ENCODE results near the gene PNN. TPM values are rescaled to one million over a fixed set of nuclear protein-coding genes. Genes with fewer than 3 reads are reported as not detected.
A peak's percentile ranks its signal among the peaks of the same experiment; 100 is the strongest.

The PNN gene
- total and polyA plus RNA-seq, 10 of the 15 experiments (the other 5 are each of a cell fraction or from before 2014, with no cell fraction given): 44.2 to 166 (median 91.0) TPM

GRCh38 chr14:39180553-39180952 is 5.5 kb downstream of the PNN start (continued):
- TF ChIP-seq HDGF (IDR thresholded peaks at IDR 0.05) (peak; percentile 46; the same call in 1 of the 2 replicates), MXI1 (IDR thresholded peaks at IDR 0.05; ENCODE audit: low read depth, low read length) (no peak), IRF5 (IDR thresholded peaks at IDR 0.05; ENCODE audit: borderline replicate concordance) (peak; percentile 15; the same call in 1 of the 2 replicates)

- ATAC-seq: peak; percentile 32
- H4K20me1 ChIP-seq (ENCODE audit: control insufficient read depth, insufficient read depth): no peaks in the 10 kb centered on the region
- POLR2A ChIA-PET: interaction anchor here (0.6 kb wide), 1 partner anchor 11 kb away, joined by 3 read pairs; the partner anchor contains the start of gene TRAPPC6B
These were observed 6.1 kb downstream of the PNN start for GRCh38 chr14:39181026-39181692.

More at GRCh38 chr14:39181026-39181692, 6.1 kb downstream of the PNN start:
- Histone ChIP-seq H3K36me3 (ENCODE audit: control insufficient read depth in 2 of 2, insufficient read depth in 2 of 2, low read length in 1 of 2) (peaks cover 13 to 48% of the 10 kb centered on the region in 2 experiments), H3K9me3 (replicated peaks; ENCODE audit: control insufficient read depth, insufficient read depth, low read length) (no peaks in the 10 kb centered on the region), H3K4me2 (ENCODE audit: control insufficient read depth, insufficient read depth) (no peak overlapping the region), H3K79me2 (ENCODE audit: control insufficient read depth, insufficient read depth, low read length) (peaks cover 24% of the 10 kb centered on the region), H3K27ac (ENCODE audit: control insufficient read depth, insufficient read depth) (no peak overlapping the region), H3K4me1 (ENCODE audit: control insufficient read depth, insufficient read depth, low read length) (no peaks in the 10 kb centered on the region), H3K9ac (ENCODE audit: control insufficient read depth, insufficient read depth, low read length) (no peak overlapping the region), H2AFZ (ENCODE audit: control insufficient read depth, low read depth, low read length) (no peak overlapping the region), H3K27me3 (replicated peaks in 1 of 2; ENCODE audit: control insufficient read depth in 2 of 2, insufficient read depth in 2 of 2, low read length in 1 of 2) (no peaks in the 10 kb centered on the region), H3K4me3 (no peak overlapping the region)
- FAIRE-seq (no peak), DNase-seq (ENCODE audit: low read depth, low spot score) (no peak)
- in situ Hi-C loops (cut with MboI): no loop called here
- CTCF ChIA-PET: no interaction called here
- SMC1A ChIA-PET (ENCODE audit: uncharacterized antibody, unreplicated experiment): interaction anchor here (1.1 to 1.5 kb wide), 2 partner anchors 9 to 13 kb away, joined by 4 to 5 read pairs; no protein-coding TSS in a partner anchor
- TF ChIP-seq EGR1 (IDR thresholded peaks at IDR 0.05; ENCODE audit: borderline replicate concordance in 1 of 2, low read depth in 2 of 2, low read length in 2 of 2) (no peak), E4F1 (IDR thresholded peaks at IDR 0.05; ENCODE audit: borderline replicate concordance, partially characterized antibody) (peak; percentile 19), POLR2AphosphoS5 (IDR thresholded peaks at IDR 0.05; ENCODE audit: low read length) (peak; percentile 89), PML (IDR thresholded peaks at IDR 0.05; ENCODE audit: low read length) (0 out of 2 replicates have a peak, but pooled peaks have one; percentile 13), POLR2A (IDR thresholded peaks at IDR 0.05; ENCODE audit: low read depth, low read length) (peak; percentile 71)
- RAD21 ChIA-PET (ENCODE audit: unreplicated experiment): interaction anchor here (1.2 kb wide), 1 partner anchor 51 kb away, joined by 3 read pairs; no protein-coding TSS in a partner anchor
- TSS peak; percentile 62 for BruUV-seq (replicated peaks)
- WGBS (ENCODE audit: insufficient coverage, insufficient replicate concordance, low lambda C conversion rate, missing lambda C conversion rate): 81% methylated on average over 7 of the region's 7 CpGs
- intact Hi-C loops (cut with micrococcal nuclease; ENCODE audit: unreplicated experiment): no loop called here

Data from GM12878 (cell line).